ENCODE results near the gene FHAD1.

FHAD1 gene

DNA sequence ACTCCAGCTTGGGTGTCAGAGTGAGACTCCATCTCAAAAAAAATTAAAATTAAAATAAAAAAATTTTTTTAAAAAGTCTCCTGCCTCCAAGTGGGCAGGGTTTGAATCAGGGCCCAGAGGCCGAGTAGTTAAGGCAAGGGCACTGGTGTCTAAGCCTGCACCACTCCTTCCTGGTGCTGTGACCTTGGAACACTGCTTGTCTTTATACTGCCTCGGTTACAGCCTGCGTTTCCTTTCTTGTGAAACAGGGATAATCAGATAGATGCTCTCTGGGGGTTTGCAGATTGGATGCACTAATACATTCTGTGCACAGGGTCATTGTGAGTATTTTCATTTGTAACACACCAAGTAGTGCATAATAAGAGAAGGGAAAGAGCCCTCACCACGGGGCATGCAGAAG lies 104.3 kb downstream of the FHAD1 start:
- no peaks in the 10 kb centered on the region for H3K79me1 ChIP-seq (ENCODE audit: low read depth, low read length)
- no peak overlapping the region for H3K23ac ChIP-seq (ENCODE audit: low read depth, low read length, poor library complexity)
- H3K4me3 ChIP-seq (ENCODE audit: low read length in 2 of 2): no peak overlapping the region
- H3K14ac ChIP-seq (ENCODE audit: low read length): no peak overlapping the region
- no peak overlapping the region for H3K4me2 ChIP-seq (ENCODE audit: insufficient read depth, low read length, poor library complexity, severe bottlenecking)
- H3K4ac ChIP-seq (ENCODE audit: low read length): no peak overlapping the region
- no peak overlapping the region for H3K18ac ChIP-seq (ENCODE audit: low read length)
- H2BK5ac ChIP-seq (ENCODE audit: low read length): no peak overlapping the region
- H3K9ac ChIP-seq (ENCODE audit: low read depth, low read length, poor library complexity): no peak overlapping the region
- no peaks in the 10 kb centered on the region for H3K36me3 ChIP-seq (replicated peaks in 1 of 2; ENCODE audit: control insufficient read depth in 2 of 2, insufficient read depth in 2 of 2, low read length in 2 of 2)
- H2BK120ac ChIP-seq (ENCODE audit: low read depth, low read length): no peak overlapping the region
- H3K4me1 ChIP-seq (ENCODE audit: control insufficient read depth in 2 of 2, insufficient read depth in 1 of 2, low read depth in 1 of 2, low read length in 2 of 2): peaks cover 2 to 7% of the 10 kb centered on the region in 2 donors
- peaks cover 0 to 3% (median 0%) of the 10 kb centered on the region in 3 experiments for H3K27me3 ChIP-seq (ENCODE audit: control insufficient read depth in 3 of 3, insufficient read depth in 3 of 3, low read depth in 1 of 3, low read length in 3 of 3)
- no peak overlapping the region for H3K27ac ChIP-seq (replicated peaks; ENCODE audit: low read length)
- no peak for DNase-seq (ENCODE audit: low spot score)
- no peak overlapping the region for H4K91ac ChIP-seq (ENCODE audit: low read depth, low read length, poor library complexity)
- no peak overlapping the region for H2BK15ac ChIP-seq (ENCODE audit: low read length)
- no peaks in the 10 kb centered on the region for H3K9me3 ChIP-seq (replicated peaks in 1 of 2; ENCODE audit: control insufficient read depth in 2 of 2, insufficient read depth in 1 of 2, low read depth in 1 of 2, low read length in 2 of 2)
- H2AFZ ChIP-seq (ENCODE audit: low read length): no peak overlapping the region
- no peak overlapping the region for H4K8ac ChIP-seq (ENCODE audit: low read depth, low read length)
- H2AK5ac ChIP-seq (ENCODE audit: low read depth, low read length): no peak overlapping the region
- H2BK12ac ChIP-seq (ENCODE audit: low read length): no peak overlapping the region
- WGBS, 2 donors (ENCODE audit: extremely low coverage in 2 of 2, insufficient read length in 2 of 2, insufficient replicate concordance in 1 of 2): no CpG with 5 or more reads among the region's 4 CpGs

DNA sequence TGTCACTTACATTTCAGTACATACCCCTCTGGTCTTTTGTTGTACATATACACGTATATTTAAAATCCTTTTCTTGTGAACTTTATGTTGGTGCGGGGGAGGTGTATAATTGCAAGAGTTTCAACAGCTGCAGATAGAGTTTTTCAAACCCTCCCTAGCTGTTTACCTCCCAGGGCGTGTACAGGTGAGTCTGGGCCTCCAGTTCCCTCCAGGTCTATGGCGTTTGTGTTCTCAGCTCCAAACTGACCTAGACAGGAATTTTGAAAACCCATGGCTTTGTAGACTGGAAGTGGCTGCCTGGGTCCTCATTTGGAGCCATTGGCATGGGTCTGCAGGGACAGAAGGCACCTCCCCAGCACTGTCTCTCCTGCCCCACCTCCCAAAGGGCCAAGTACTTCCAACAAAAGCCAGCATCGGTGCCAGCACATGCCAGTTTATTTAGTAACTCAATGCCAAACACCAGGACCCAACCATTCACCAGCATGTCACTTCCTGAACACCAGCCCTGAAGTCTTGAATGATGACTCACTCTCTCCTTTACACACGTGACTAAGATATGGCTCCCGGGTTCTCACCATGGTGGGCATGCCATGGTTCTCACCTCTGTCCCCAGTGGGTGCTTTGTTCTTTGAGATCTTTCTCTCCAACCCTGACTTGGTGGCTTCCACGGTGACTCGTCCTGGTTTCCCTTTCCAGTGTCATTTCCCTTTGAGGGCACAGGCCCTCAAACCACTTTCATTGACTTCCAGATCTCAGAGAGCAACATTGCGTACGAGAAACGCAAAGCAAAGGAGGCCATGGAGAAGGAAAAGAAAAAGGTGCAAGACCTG lies 105.3 kb downstream of the FHAD1 start:
- Histone ChIP-seq H2AK5ac (ENCODE audit: low read depth, low read length) (no peak overlapping the region), H3K4me3 (ENCODE audit: low read length in 2 of 2) (no peak overlapping the region), H2BK15ac (ENCODE audit: low read length) (no peak overlapping the region), H3K9ac (ENCODE audit: low read depth, low read length, poor library complexity) (no peak overlapping the region), H3K36me3 (replicated peaks in 1 of 2; ENCODE audit: control insufficient read depth in 2 of 2, insufficient read depth in 2 of 2, low read length in 2 of 2) (no peaks in the 10 kb centered on the region), H3K4me2 (ENCODE audit: insufficient read depth, low read length, poor library complexity, severe bottlenecking) (no peak overlapping the region), H3K14ac (ENCODE audit: low read length) (no peak overlapping the region), H3K27ac (replicated peaks; ENCODE audit: low read length) (no peak overlapping the region), H3K23ac (ENCODE audit: low read depth, low read length, poor library complexity) (no peak overlapping the region), H3K79me1 (ENCODE audit: low read depth, low read length) (no peaks in the 10 kb centered on the region), H3K9me3 (replicated peaks in 1 of 2; ENCODE audit: control insufficient read depth in 2 of 2, insufficient read depth in 1 of 2, low read depth in 1 of 2, low read length in 2 of 2) (no peaks in the 10 kb centered on the region), H3K18ac (ENCODE audit: low read length) (no peak overlapping the region), H4K8ac (ENCODE audit: low read depth, low read length) (no peak overlapping the region), H2AFZ (ENCODE audit: low read length) (no peak overlapping the region), H2BK5ac (ENCODE audit: low read length) (no peak overlapping the region), H4K91ac (ENCODE audit: low read depth, low read length, poor library complexity) (no peak overlapping the region), H2BK12ac (ENCODE audit: low read length) (no peak overlapping the region), H3K4ac (ENCODE audit: low read length) (no peak overlapping the region), H3K4me1 (ENCODE audit: control insufficient read depth in 2 of 2, insufficient read depth in 1 of 2, low read depth in 1 of 2, low read length in 2 of 2) (peaks cover 2 to 7% of the 10 kb centered on the region in 2 donors), H3K27me3 (ENCODE audit: control insufficient read depth in 3 of 3, insufficient read depth in 3 of 3, low read depth in 1 of 3, low read length in 3 of 3) (no peaks in the 10 kb centered on the region), H2BK120ac (ENCODE audit: low read depth, low read length) (no peak overlapping the region)
- DNase-seq (ENCODE audit: low spot score): no peak
- WGBS, 2 donors (ENCODE audit: extremely low coverage in 2 of 2, insufficient read length in 2 of 2, insufficient replicate concordance in 1 of 2): no CpG with 5 or more reads among the region's 12 CpGs

DNA sequence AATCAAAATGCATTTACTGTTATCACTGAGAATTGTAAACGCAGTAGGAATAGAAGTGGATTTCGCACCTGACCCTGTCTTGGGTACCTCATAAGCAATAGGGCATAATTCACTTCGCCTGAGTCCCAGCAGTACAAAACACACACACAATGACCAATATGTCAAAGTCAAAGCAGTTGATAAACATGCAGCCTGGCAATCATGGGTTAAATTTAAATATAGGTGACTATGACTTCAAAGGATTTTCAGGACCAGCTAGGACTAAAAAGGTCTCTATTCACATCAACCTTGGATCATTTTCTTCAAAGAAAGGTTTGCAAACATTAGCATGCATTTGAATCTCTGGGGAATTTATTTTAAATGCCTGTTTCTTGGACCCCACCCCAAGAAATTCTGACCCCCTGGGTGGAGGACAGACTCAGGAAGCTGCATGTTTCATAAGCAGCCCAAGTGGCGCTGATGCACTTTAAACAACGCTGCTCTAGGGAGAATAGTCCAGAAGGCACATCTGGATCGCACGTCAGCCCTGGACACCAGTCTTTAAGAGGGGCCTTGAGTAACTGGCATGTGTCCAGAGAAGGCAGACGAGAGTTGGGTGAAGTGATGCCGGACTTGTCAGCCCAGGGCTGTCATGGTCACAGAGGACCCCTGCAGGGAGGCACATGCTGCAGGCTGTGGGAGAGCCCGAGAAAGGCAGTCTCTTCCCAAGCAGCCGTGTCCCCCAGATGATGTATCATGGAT lies 107.0 kb downstream of the FHAD1 start:
- no peaks in the 10 kb centered on the region for H3K36me3 ChIP-seq (replicated peaks in 1 of 2; ENCODE audit: control insufficient read depth in 2 of 2, insufficient read depth in 2 of 2, low read length in 2 of 2)
- DNase-seq (ENCODE audit: low spot score): no peak
- no peak overlapping the region for H2BK15ac ChIP-seq (ENCODE audit: low read length)
- H3K4me2 ChIP-seq (ENCODE audit: insufficient read depth, low read length, poor library complexity, severe bottlenecking): no peak overlapping the region
- H3K4ac ChIP-seq (ENCODE audit: low read length): no peak overlapping the region
- no peak overlapping the region for H2AFZ ChIP-seq (ENCODE audit: low read length)
- no peak overlapping the region for H2BK5ac ChIP-seq (ENCODE audit: low read length)
- no peak overlapping the region for H2BK120ac ChIP-seq (ENCODE audit: low read depth, low read length)
- no peak overlapping the region for H3K14ac ChIP-seq (ENCODE audit: low read length)
- peak overlapping the region; percentile 1 for H3K9ac ChIP-seq (ENCODE audit: low read depth, low read length, poor library complexity)
- H3K23ac ChIP-seq (ENCODE audit: low read depth, low read length, poor library complexity): no peak overlapping the region
- H2AK5ac ChIP-seq (ENCODE audit: low read depth, low read length): no peak overlapping the region
- no peaks in the 10 kb centered on the region for H3K79me1 ChIP-seq (ENCODE audit: low read depth, low read length)
- peak overlapping the region; percentile 53 for H3K18ac ChIP-seq (ENCODE audit: low read length)
- peaks cover 2 to 7% of the 10 kb centered on the region in 2 donors for H3K4me1 ChIP-seq (ENCODE audit: control insufficient read depth in 2 of 2, insufficient read depth in 1 of 2, low read depth in 1 of 2, low read length in 2 of 2)
- H3K27ac ChIP-seq (replicated peaks; ENCODE audit: low read length): no peak overlapping the region
- no peak overlapping the region for H4K8ac ChIP-seq (ENCODE audit: low read depth, low read length)
- H2BK12ac ChIP-seq (ENCODE audit: low read length): no peak overlapping the region
- H3K4me3 ChIP-seq (ENCODE audit: low read length in 2 of 2): no peak overlapping the region
- no CpG with 5 or more reads among the region's 11 CpGs for WGBS, 2 donors (ENCODE audit: extremely low coverage in 2 of 2, insufficient read length in 2 of 2, insufficient replicate concordance in 1 of 2)
- H4K91ac ChIP-seq (ENCODE audit: low read depth, low read length, poor library complexity): no peak overlapping the region
- no peaks in the 10 kb centered on the region for H3K9me3 ChIP-seq (replicated peaks in 1 of 2; ENCODE audit: control insufficient read depth in 2 of 2, insufficient read depth in 1 of 2, low read depth in 1 of 2, low read length in 2 of 2)
- no peaks in the 10 kb centered on the region for H3K27me3 ChIP-seq (ENCODE audit: control insufficient read depth in 3 of 3, insufficient read depth in 3 of 3, low read depth in 1 of 3, low read length in 3 of 3)

DNA sequence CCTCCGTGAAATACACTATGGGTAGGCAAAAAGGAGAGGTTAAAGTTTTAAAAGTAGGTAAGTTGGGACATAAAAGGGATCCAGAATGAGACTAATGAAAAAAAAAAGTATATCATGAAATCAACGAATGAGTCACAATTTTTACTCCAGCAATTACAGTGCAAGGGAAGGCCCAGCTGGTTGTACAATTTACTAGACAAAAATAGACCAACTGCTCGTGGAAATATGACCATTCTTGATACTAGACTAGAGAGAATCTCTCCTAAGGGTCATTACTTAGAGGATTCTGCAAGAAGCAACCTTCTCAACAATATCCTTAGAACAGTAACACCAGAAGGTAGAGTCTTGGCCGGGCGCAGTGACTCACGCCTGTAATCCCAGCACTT lies 107.5 kb downstream of the FHAD1 start:
- H3K36me3 ChIP-seq (replicated peaks in 1 of 2; ENCODE audit: control insufficient read depth in 2 of 2, insufficient read depth in 2 of 2, low read length in 2 of 2): no peaks in the 10 kb centered on the region
- peaks cover 2 to 7% of the 10 kb centered on the region in 2 donors for H3K4me1 ChIP-seq (ENCODE audit: control insufficient read depth in 2 of 2, insufficient read depth in 1 of 2, low read depth in 1 of 2, low read length in 2 of 2)
- no peak overlapping the region for H2BK15ac ChIP-seq (ENCODE audit: low read length)
- no peak overlapping the region for H3K4me3 ChIP-seq (ENCODE audit: low read length in 2 of 2)
- H2AK5ac ChIP-seq (ENCODE audit: low read depth, low read length): no peak overlapping the region
- no peaks in the 10 kb centered on the region for H3K27me3 ChIP-seq (ENCODE audit: control insufficient read depth in 3 of 3, insufficient read depth in 3 of 3, low read depth in 1 of 3, low read length in 3 of 3)
- no peak overlapping the region for H3K18ac ChIP-seq (ENCODE audit: low read length)
- no peak overlapping the region for H2AFZ ChIP-seq (ENCODE audit: low read length)
- H3K4ac ChIP-seq (ENCODE audit: low read length): no peak overlapping the region
- no peaks in the 10 kb centered on the region for H3K9me3 ChIP-seq (replicated peaks in 1 of 2; ENCODE audit: control insufficient read depth in 2 of 2, insufficient read depth in 1 of 2, low read depth in 1 of 2, low read length in 2 of 2)
- no peak overlapping the region for H3K27ac ChIP-seq (replicated peaks; ENCODE audit: low read length)
- H3K23ac ChIP-seq (ENCODE audit: low read depth, low read length, poor library complexity): no peak overlapping the region
- H2BK5ac ChIP-seq (ENCODE audit: low read length): no peak overlapping the region
- H2BK12ac ChIP-seq (ENCODE audit: low read length): no peak overlapping the region
- no peak overlapping the region for H4K8ac ChIP-seq (ENCODE audit: low read depth, low read length)
- DNase-seq (ENCODE audit: low spot score): no peak
- H3K4me2 ChIP-seq (ENCODE audit: insufficient read depth, low read length, poor library complexity, severe bottlenecking): no peak overlapping the region
- no peak overlapping the region for H3K9ac ChIP-seq (ENCODE audit: low read depth, low read length, poor library complexity)
- no peaks in the 10 kb centered on the region for H3K79me1 ChIP-seq (ENCODE audit: low read depth, low read length)
- no CpG with 5 or more reads among the region's 6 CpGs for WGBS, 2 donors (ENCODE audit: extremely low coverage in 2 of 2, insufficient read length in 2 of 2, insufficient replicate concordance in 1 of 2)
- no peak overlapping the region for H2BK120ac ChIP-seq (ENCODE audit: low read depth, low read length)
- no peak overlapping the region for H3K14ac ChIP-seq (ENCODE audit: low read length)
- no peak overlapping the region for H4K91ac ChIP-seq (ENCODE audit: low read depth, low read length, poor library complexity)
